Caco-2 (cell line): ENCODE data around the gene TARS3. TPM values are rescaled to one million over a fixed set of nuclear protein-coding genes. Genes with fewer than 3 reads are reported as not detected.
"Not testable (repeated sequence)": the region's sequence is repeated elsewhere in the genome, so short reads cannot be mapped to it uniquely, and the experiment has no call there.

Experiments used
- BruUV-seq: library from RNA; stranded (reverse); fragments of 400-500 nt; replicated peaks from 2 replicates; lab custom pipeline; 2021; lab: Mats Ljungman, UMichigan
- CTCF ChIA-PET: fragments of 300-600 bp; sonication (Branson Sonifier 250); formaldehyde crosslinking; loops from one replicate; lab custom pipeline; 2022; ENCODE audit warnings: antibody characterized with exemption; lab: Charles Lee
- POLR2A ChIA-PET: fragments of 300-600 bp; sonication (Branson Sonifier 250); formaldehyde crosslinking; loops from one replicate; lab custom pipeline; 2022; ENCODE audit warnings: antibody characterized with exemption; lab: Charles Lee
- DNase-seq, 2 experiments: peaks; one replicate each; pipeline versions ENCODE4 v3.0.0 to v3.0.0-alpha.2; 2020 to 2022
- H3K27me3 ChIP-seq: replicated peaks from 2 replicates; pipeline ENCODE4 v1.6.0; 2011; ENCODE audit warnings: low read length; ENCODE audit not compliant: control insufficient read depth, insufficient read depth
- H3K36me3 ChIP-seq: 2 replicates; pipeline ENCODE4 v1.5.1; 2011; ENCODE audit warnings: low read length; ENCODE audit not compliant: control insufficient read depth, insufficient read depth
- H3K4me1 ChIP-seq: fragments of 250-450 bp; sonication (Bioruptor Pico); 2 replicates; pipeline ENCODE4 v1.5.1; 2020; ENCODE audit warnings: mild to moderate bottlenecking
- H3K4me3 ChIP-seq: 2 replicates; pipeline ENCODE4 v1.5.1; 2011; ENCODE audit warnings: low read depth, mild to moderate bottlenecking, control low read depth, low read length
- H3K9me3 ChIP-seq: fragments of 250-450 bp; sonication (Bioruptor Pico); 2 replicates; pipeline ENCODE4 v1.5.1; 2020; ENCODE audit warnings: mild to moderate bottlenecking, moderate library complexity
- H3K27ac Mint-ChIP-seq: one replicate; pipeline ENCODE4 v1.8.0; 2022; ENCODE audit warnings: mixed read lengths; ENCODE audit not compliant: unreplicated experiment
- H3K27me3 Mint-ChIP-seq: one replicate; pipeline ENCODE4 v1.8.0; 2022; ENCODE audit warnings: mixed read lengths; ENCODE audit not compliant: insufficient read depth, unreplicated experiment
- H3K36me3 Mint-ChIP-seq: one replicate; pipeline ENCODE4 v1.8.0; 2022; ENCODE audit warnings: mild to moderate bottlenecking, mixed read lengths; ENCODE audit not compliant: insufficient read depth, unreplicated experiment
- H3K4me1 Mint-ChIP-seq: one replicate; pipeline ENCODE4 v1.8.0; 2022; ENCODE audit warnings: low read depth, mixed read lengths; ENCODE audit not compliant: unreplicated experiment
- H3K4me3 Mint-ChIP-seq: one replicate; pipeline ENCODE4 v1.8.0; 2022; ENCODE audit warnings: mild to moderate bottlenecking, moderate library complexity, mixed read lengths; ENCODE audit not compliant: unreplicated experiment
- H3K9me3 Mint-ChIP-seq: one replicate; pipeline ENCODE4 v1.8.0; 2022; ENCODE audit warnings: mixed read lengths; ENCODE audit not compliant: unreplicated experiment
- intact Hi-C: fragments of 100-400 bp; cut with micrococcal nuclease; formaldehyde crosslinking; loops from one replicate; pipeline ENCODE4 v1.10.0; 2022; ENCODE audit not compliant: unreplicated experiment
- total RNA-seq: library from RNA; stranded (reverse); gene quantifications from 2 replicates; pipeline ENCODE4 v1.2.3, GENCODE V29; 2022
- TF ChIP-seq, protein P1 (sequence below), 2 experiments: fragments of 200-600 bp in 1 of 2; IDR thresholded peaks; 1 replicate in 1 of 2; 2 replicates in 1 of 2; pipeline versions ENCODE4 v1.5.1 to v1.8.0; 2011 to 2022; ENCODE audit warnings: antibody characterized with exemption in 1 of 2, control low read depth in 1 of 2, inconsistent platforms in 1 of 2, low read depth in 1 of 2, low read length in 1 of 2, mild to moderate bottlenecking in 1 of 2, moderate library complexity in 1 of 2; ENCODE audit not compliant: insufficient read depth in 1 of 2, severe bottlenecking in 1 of 2, unreplicated experiment in 1 of 2

Gene TARS3
- total RNA-seq, 1 experiment from 2014 or later = 9.8 TPM

- no TSS peak for BruUV-seq
- intact Hi-C loops = no loop called here
These were observed 41.6 kb upstream of the TARS3 start for GRCh38 chr15:101765772-101766456.

DNA sequence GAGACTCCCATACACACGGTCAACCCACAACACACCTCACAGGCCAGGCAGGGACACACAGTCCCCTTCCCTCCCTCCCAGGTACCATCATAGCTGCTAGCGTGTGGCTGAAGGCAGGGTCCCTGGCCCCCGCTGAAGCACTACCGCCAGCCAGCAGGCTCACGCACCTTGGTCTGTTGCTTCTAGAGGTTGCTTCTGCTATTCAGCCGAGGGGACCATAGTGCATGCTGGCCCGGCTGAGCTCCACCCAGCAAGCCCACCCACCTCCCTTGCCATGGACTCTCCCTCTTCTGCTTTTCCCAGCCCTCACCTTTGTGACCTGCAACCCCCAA, 41.0 kb upstream of the TARS3 start:
- POLR2A ChIA-PET, H3K27ac Mint-ChIP-seq: not testable (repeated sequence)

More at GRCh38 chr15:101765772-101766456, 41.6 kb upstream of the TARS3 start:
- TF ChIP-seq, protein P1, sequence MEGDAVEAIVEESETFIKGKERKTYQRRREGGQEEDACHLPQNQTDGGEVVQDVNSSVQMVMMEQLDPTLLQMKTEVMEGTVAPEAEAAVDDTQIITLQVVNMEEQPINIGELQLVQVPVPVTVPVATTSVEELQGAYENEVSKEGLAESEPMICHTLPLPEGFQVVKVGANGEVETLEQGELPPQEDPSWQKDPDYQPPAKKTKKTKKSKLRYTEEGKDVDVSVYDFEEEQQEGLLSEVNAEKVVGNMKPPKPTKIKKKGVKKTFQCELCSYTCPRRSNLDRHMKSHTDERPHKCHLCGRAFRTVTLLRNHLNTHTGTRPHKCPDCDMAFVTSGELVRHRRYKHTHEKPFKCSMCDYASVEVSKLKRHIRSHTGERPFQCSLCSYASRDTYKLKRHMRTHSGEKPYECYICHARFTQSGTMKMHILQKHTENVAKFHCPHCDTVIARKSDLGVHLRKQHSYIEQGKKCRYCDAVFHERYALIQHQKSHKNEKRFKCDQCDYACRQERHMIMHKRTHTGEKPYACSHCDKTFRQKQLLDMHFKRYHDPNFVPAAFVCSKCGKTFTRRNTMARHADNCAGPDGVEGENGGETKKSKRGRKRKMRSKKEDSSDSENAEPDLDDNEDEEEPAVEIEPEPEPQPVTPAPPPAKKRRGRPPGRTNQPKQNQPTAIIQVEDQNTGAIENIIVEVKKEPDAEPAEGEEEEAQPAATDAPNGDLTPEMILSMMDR (IDR thresholded peaks at IDR 0.05; ENCODE audit: insufficient read depth in 1 of 2, low read depth in 1 of 2, low read length in 1 of 2, severe bottlenecking in 1 of 2, unreplicated experiment in 1 of 2) = no peak
- no peaks in the 10 kb centered on the region for H3K27me3 ChIP-seq
- no peaks in the 10 kb centered on the region for H3K36me3 Mint-ChIP-seq
- no peaks in the 10 kb centered on the region for H3K4me1 ChIP-seq
- H3K4me3 ChIP-seq = no peak overlapping the region
- ChIA-PET CTCF (no interaction called here), POLR2A (no interaction called here)
- H3K4me1 Mint-ChIP-seq = no peaks in the 10 kb centered on the region
- no peak overlapping the region for H3K4me3 Mint-ChIP-seq
- H3K27ac Mint-ChIP-seq = no peak overlapping the region
- no peak for DNase-seq
- H3K36me3 ChIP-seq = no peaks in the 10 kb centered on the region
- H3K27me3 Mint-ChIP-seq = no peaks in the 10 kb centered on the region
- no peaks in the 10 kb centered on the region for H3K9me3 Mint-ChIP-seq
- no peaks in the 10 kb centered on the region for H3K9me3 ChIP-seq

DNA sequence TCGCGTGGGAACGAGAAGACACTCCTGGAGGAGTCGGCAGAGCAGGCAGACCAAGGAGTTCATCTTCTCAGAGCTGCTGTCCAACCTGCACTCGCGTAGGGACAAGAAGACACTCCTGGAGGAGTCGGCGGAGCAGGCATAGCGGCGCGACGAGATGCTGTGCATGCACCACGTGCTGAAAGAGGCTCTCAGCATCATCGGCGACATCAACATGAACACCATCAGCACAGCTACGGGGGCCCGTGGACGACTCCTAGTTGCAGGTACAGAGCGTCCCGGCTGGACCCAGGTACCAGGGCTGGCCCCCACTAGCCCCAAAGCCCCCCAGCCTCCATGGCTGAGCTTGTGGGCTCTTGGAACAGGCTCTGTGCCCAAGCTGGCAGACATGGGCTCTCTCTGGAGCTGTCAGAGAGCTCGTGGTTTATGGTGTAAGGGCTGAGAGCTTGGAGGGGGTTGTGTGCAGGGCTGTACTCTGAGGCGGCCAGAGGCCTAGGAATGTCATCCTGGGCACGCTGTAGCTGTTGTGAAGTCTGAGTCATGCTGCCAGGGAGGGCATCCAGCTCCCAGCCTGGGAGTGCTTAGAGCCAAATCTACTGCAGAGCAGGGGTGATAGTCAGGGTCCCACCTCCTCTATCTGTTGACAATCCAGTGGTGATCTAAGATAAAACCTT, 40.5 kb upstream of the TARS3 start:
- H3K4me1 ChIP-seq, DNase-seq, H3K36me3 ChIP-seq, BruUV-seq, CTCF ChIA-PET, H3K4me3 ChIP-seq, H3K27ac Mint-ChIP-seq, H3K4me3 Mint-ChIP-seq, H3K27me3 Mint-ChIP-seq, POLR2A ChIA-PET, H3K9me3 Mint-ChIP-seq, H3K9me3 ChIP-seq, intact Hi-C loops, H3K4me1 Mint-ChIP-seq, H3K36me3 Mint-ChIP-seq, H3K27me3 ChIP-seq: not testable (repeated sequence)

More for the DNA sequence above, 41.0 kb upstream of the TARS3 start:
- H3K9me3 Mint-ChIP-seq, H3K27me3 Mint-ChIP-seq, CTCF ChIA-PET, DNase-seq, intact Hi-C loops, BruUV-seq, H3K4me3 ChIP-seq, H3K27me3 ChIP-seq, H3K4me3 Mint-ChIP-seq, H3K9me3 ChIP-seq, H3K36me3 ChIP-seq, H3K4me1 Mint-ChIP-seq, H3K36me3 Mint-ChIP-seq, H3K4me1 ChIP-seq: not testable (repeated sequence)

DNA sequence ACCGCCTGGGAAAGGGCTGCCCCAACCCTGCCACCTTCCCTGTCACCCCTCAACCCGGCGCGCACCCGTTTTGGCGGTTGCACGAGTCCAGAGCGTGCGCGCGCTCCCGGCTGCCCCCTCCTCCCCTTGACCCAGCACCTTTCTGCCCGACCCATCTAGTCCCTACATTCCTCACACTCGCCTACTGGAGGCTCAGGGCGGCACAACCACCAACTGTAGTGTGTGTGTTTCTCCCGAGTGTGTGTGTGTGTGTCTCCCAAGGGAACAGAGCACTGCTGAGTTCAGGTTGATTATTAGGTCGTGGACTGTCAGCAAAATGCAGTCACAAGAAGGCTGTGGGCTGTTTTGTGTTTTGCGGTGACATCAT, 22.4 kb upstream of the TARS3 start:
- H3K27ac Mint-ChIP-seq, H3K27me3 Mint-ChIP-seq, H3K4me1 Mint-ChIP-seq, H3K4me1 ChIP-seq, POLR2A ChIA-PET, DNase-seq, H3K36me3 ChIP-seq, CTCF ChIA-PET, H3K27me3 ChIP-seq, BruUV-seq, H3K4me3 ChIP-seq, H3K9me3 Mint-ChIP-seq, H3K9me3 ChIP-seq, intact Hi-C loops, H3K4me3 Mint-ChIP-seq, H3K36me3 Mint-ChIP-seq: not testable (repeated sequence)

DNA sequence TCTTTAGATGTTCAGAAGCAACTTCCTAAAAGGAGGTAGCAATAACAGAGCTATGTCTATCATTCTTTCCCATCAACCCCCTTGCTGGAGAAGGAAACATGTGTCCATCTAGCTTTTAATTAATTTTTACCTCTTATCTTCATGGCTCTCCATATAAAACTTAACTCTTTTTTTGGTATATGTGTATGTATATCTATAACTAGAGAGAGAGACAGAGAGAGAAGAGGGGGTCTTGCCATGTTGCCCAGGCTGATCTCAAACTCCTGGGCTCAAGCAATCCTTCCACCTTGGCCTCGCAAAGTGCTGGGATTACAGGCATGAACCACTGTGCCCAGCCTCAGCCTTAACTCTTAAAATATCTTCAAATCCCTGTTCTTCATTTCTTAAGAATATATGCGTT, 10.6 kb upstream of the TARS3 start:
- H3K4me3 Mint-ChIP-seq, H3K9me3 Mint-ChIP-seq, H3K27ac Mint-ChIP-seq, H3K4me1 Mint-ChIP-seq, H3K4me1 ChIP-seq, intact Hi-C loops, H3K4me3 ChIP-seq, H3K27me3 ChIP-seq, DNase-seq, H3K9me3 ChIP-seq, BruUV-seq, H3K36me3 ChIP-seq, CTCF ChIA-PET, POLR2A ChIA-PET, H3K36me3 Mint-ChIP-seq: not testable (repeated sequence)
- peaks cover 11% of the 10 kb centered on the region for H3K27me3 Mint-ChIP-seq
